ENCODE data around the gene DUSP3.

The DUSP3 gene

GRCh38 chr17:43757171-43757660 is 21.6 kb downstream of the DUSP3 start:
- in situ Hi-C loops (cut with HindIII; ENCODE audit: low pct_unique_long_range_greater_than_20kb, low sequenced_read_pairs): no loop called here
- no peak for TF ChIP-seq JUND (IDR thresholded peaks at IDR 0.05; ENCODE audit: low read depth)
- DNase-seq (ENCODE audit: low read depth in 1 of 2, low spot score in 1 of 2): no peak

GRCh38 chr17:43756201-43756600 is 22.6 kb downstream of the DUSP3 start:
- no peak for DNase-seq (ENCODE audit: low read depth in 1 of 2, low spot score in 1 of 2)
- no peak for TF ChIP-seq JUND (IDR thresholded peaks at IDR 0.05; ENCODE audit: low read depth)
- in situ Hi-C loops (cut with HindIII; ENCODE audit: low pct_unique_long_range_greater_than_20kb, low sequenced_read_pairs): no loop called here

GRCh38 chr17:43755389-43755875 is 23.3 kb downstream of the DUSP3 start:
- in situ Hi-C loops (cut with HindIII; ENCODE audit: low pct_unique_long_range_greater_than_20kb, low sequenced_read_pairs): no loop called here
- DNase-seq (ENCODE audit: low read depth in 1 of 2, low spot score in 1 of 2): no peak
- TF ChIP-seq JUND (IDR thresholded peaks at IDR 0.05; ENCODE audit: low read depth): no peak

GRCh38 chr17:43754947-43755346 is 23.8 kb downstream of the DUSP3 start:
- no peak for DNase-seq (ENCODE audit: low read depth in 1 of 2, low spot score in 1 of 2)
- in situ Hi-C loops (cut with HindIII; ENCODE audit: low pct_unique_long_range_greater_than_20kb, low sequenced_read_pairs): no loop called here
- TF ChIP-seq JUND (IDR thresholded peaks at IDR 0.05; ENCODE audit: low read depth): no peak

DNA sequence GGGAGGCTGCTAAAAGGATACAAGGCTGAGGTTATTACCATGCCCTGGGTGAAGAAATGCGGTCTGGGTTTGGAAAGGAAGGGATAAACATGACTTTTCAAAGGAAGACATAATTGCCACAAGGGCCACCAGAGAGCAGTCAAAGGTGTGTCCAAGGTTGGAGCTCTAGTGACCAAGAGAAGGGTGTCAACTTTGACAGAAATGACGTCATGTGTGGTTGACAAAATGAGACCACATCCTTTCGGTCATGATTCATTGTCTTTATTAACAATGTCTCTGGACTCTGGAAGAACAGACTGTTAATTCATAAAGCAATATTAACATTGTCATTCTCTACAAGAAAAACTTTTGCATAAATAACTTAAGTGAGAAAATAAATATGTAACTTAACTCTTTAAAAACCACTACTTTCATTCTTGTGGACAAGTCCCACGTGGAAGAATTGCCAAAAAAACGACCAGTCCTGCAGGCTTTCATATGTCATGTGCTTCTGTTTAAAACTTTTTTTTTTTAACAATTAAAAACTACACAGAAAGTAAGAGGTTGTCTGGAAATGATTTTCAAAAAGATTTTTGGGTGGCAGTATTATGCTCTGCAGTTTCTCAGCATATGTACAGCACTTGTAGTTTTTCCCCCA is 25.2 kb downstream of the DUSP3 start:
- no peak for TF ChIP-seq JUND (IDR thresholded peaks at IDR 0.05; ENCODE audit: low read depth)
- no peak for DNase-seq (ENCODE audit: low read depth in 1 of 2, low spot score in 1 of 2)
- in situ Hi-C loops (cut with HindIII; ENCODE audit: low pct_unique_long_range_greater_than_20kb, low sequenced_read_pairs): no loop called here

DNA sequence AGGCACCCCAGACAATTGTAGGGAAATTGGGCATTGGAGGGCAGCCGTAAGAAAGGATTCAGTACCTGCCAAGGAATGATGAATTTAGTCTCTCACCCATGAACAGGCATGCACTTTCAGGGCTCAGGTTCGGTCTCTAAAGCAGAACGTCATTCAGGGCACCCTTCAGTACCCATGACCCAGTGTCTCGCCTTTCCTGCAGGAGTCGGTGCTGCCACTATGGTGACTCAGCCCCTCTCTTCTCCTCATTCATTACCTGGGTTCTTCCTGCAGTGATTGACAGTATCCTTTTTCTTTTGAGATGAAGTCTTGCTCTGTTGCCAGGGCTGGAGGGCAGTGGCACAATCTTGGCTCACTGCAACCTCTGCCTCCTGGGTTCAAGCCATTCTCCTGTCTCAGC is 28.6 kb downstream of the DUSP3 start:
- in situ Hi-C loops (cut with HindIII; ENCODE audit: low pct_unique_long_range_greater_than_20kb, low sequenced_read_pairs): no loop called here
- no peak for TF ChIP-seq JUND (IDR thresholded peaks at IDR 0.05; ENCODE audit: low read depth)
- no peak for DNase-seq (ENCODE audit: low read depth in 1 of 2, low spot score in 1 of 2)

GRCh38 chr17:43745541-43745940 is 33.2 kb downstream of the DUSP3 start:
- TF ChIP-seq JUND (IDR thresholded peaks at IDR 0.05; ENCODE audit: low read depth): no peak
- DNase-seq (ENCODE audit: low read depth in 1 of 2, low spot score in 1 of 2): no peak
- in situ Hi-C loops (cut with HindIII; ENCODE audit: low pct_unique_long_range_greater_than_20kb, low sequenced_read_pairs): no loop called here

DNA sequence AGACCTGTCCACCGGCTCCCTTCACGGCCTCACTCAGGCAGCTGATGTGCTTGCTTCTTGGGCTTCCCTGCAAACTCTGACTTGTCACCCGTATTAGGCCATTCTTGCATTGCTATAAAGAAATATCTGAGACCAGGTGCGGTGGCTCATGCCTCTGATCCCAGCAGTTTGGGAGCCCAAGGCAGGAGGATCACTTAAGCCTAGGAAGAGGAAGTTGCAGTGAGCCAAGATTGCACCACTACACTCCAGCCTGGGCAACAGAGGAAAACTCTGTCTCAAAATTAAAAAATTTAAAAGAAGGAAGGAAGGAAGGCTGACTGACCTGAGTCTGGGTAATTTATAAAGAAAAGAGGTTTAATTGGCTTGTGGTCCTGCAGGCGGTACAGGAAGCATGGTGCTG is 37.1 kb downstream of the DUSP3 start:
- no peak for TF ChIP-seq JUND (IDR thresholded peaks at IDR 0.05; ENCODE audit: low read depth)
- DNase-seq (ENCODE audit: low read depth in 1 of 2, low spot score in 1 of 2): no peak
- in situ Hi-C loops (cut with HindIII; ENCODE audit: low pct_unique_long_range_greater_than_20kb, low sequenced_read_pairs): no loop called here

GRCh38 chr17:43740541-43740940 is 38.2 kb downstream of the DUSP3 start:
- in situ Hi-C loops (cut with HindIII; ENCODE audit: low pct_unique_long_range_greater_than_20kb, low sequenced_read_pairs): no loop called here
- no peak for TF ChIP-seq JUND (IDR thresholded peaks at IDR 0.05; ENCODE audit: low read depth)
- no peak for DNase-seq (ENCODE audit: low read depth in 1 of 2, low spot score in 1 of 2)

DNA sequence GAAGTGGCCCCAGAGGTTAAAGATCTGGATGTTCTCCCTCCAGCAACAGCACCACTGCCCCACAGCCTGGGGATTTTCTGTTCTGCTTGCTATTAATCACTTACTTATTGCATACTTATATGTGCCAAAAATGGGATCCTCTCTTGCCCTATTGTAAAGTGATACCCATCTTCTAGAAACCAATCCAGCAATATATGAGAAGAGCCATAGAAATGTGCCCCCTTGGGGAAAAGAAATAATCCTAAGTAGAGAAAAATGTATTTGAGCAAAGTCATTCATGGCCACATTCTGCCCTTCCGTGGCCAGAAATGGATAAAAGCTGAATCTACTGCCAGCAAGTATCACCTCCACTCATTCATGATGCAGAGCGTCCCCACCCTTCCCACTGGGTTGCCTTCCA is 41.1 kb downstream of the DUSP3 start:
- in situ Hi-C loops (cut with HindIII; ENCODE audit: low pct_unique_long_range_greater_than_20kb, low sequenced_read_pairs): no loop called here
- DNase-seq (ENCODE audit: low read depth in 1 of 2, low spot score in 1 of 2): no peak
- no peak for TF ChIP-seq JUND (IDR thresholded peaks at IDR 0.05; ENCODE audit: low read depth)

DNA sequence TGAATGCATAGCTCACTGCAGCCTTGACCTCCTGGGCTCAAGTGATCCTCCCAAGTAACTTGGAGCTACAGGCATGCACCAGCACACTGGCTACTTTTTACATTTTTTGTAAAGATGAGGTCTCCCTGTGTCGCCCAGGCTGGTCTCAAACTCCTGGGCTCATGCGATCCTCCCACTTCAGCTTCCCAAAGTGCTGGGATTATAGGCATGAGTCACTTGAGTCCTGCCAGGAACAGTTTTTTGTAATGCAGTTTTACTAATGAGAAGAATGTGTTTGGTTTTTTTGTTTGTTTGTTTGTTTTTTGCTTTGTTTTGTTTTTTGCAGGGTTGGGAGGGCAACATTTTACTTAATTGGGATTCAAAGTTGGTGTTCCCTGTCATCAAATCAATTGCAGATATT is 42.4 kb downstream of the DUSP3 start:
- in situ Hi-C loops (cut with HindIII; ENCODE audit: low pct_unique_long_range_greater_than_20kb, low sequenced_read_pairs): no loop called here
- DNase-seq (ENCODE audit: low read depth in 1 of 2, low spot score in 1 of 2): no peak
- no peak for TF ChIP-seq JUND (IDR thresholded peaks at IDR 0.05; ENCODE audit: low read depth)

- no peak for DNase-seq (ENCODE audit: low read depth in 1 of 2, low spot score in 1 of 2)
- TF ChIP-seq JUND (IDR thresholded peaks at IDR 0.05; ENCODE audit: low read depth): no peak
- in situ Hi-C loops (cut with HindIII; ENCODE audit: low pct_unique_long_range_greater_than_20kb, low sequenced_read_pairs): no loop called here
Observed at GRCh38 chr17:43734376-43734775, 44.4 kb downstream of the DUSP3 start.

DNA sequence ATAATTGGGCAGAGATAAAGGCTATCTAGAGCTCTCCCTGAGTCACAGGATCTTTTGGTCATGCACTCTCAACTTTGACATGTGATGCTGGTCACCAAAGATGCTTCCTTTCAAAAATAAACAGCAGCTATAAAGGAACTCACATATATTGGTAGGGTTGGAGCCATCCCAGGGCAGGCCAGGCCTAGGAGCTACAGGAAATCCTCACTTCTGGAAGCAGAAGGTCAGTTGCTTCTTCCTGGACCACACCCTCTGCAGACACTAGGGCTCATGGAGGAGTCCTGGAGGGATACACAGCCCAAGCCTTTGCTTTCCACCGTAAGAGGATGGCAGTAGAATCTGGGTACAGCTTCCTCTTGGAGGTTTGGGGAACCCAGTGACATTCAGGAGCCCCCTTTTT is 44.8 kb downstream of the DUSP3 start:
- TF ChIP-seq JUND (IDR thresholded peaks at IDR 0.05; ENCODE audit: low read depth): no peak
- no peak for DNase-seq (ENCODE audit: low read depth in 1 of 2, low spot score in 1 of 2)
- in situ Hi-C loops (cut with HindIII; ENCODE audit: low pct_unique_long_range_greater_than_20kb, low sequenced_read_pairs): no loop called here

GRCh38 chr17:43732958-43733357 is 45.8 kb downstream of the DUSP3 start:
- TF ChIP-seq JUND (IDR thresholded peaks at IDR 0.05; ENCODE audit: low read depth): no peak
- in situ Hi-C loops (cut with HindIII; ENCODE audit: low pct_unique_long_range_greater_than_20kb, low sequenced_read_pairs): no loop called here
- DNase-seq (ENCODE audit: low read depth in 1 of 2, low spot score in 1 of 2): no peak

Measured in T47D (cell line).